Thoracic aorta (tissue), 2 donors: Measurements from ENCODE around the gene TESMIN. TPM values are rescaled to one million over a fixed set of nuclear protein-coding genes. Genes with fewer than 3 reads are reported as not detected.
A peak's percentile ranks its signal among the peaks of the same experiment; 100 is the strongest.

Experiments
- ATAC-seq: fragments of 150-250 bp; one replicate; pipeline ENCODE4 v1.8.0; 2017; ENCODE audit warnings: low read depth; ENCODE audit not compliant: insufficient number of reproducible peaks, low FRiP score
- DNase-seq: peaks from one replicate; pipeline ENCODE4 v3.0.0-alpha.2; 2020; ENCODE audit warnings: low spot score
- H3K27ac ChIP-seq, 2 donors: fragments of 200-600 bp; sonication (generic); 1 replicate in 1 of 2; 2 replicates in 1 of 2; pipeline ENCODE4 v1.5.1; 2016; ENCODE audit warnings: mild to moderate bottlenecking in 2 of 2, moderate library complexity in 2 of 2
- H3K27me3 ChIP-seq: fragments of 200-600 bp; sonication (generic); replicated peaks from 2 replicates; pipeline ENCODE4 v1.6.0; 2016; ENCODE audit warnings: mild to moderate bottlenecking; ENCODE audit not compliant: insufficient read depth
- H3K36me3 ChIP-seq: fragments of 200-600 bp; sonication (generic); one replicate; pipeline ENCODE4 v1.5.1; 2016
- H3K4me1 ChIP-seq, 2 donors: fragments of 200-600 bp; sonication (generic); 1 replicate in 1 of 2; 2 replicates in 1 of 2; pipeline versions ENCODE4 v1.5.1 to v1.6.0; 2016; ENCODE audit warnings: low read depth in 2 of 2, mild to moderate bottlenecking in 1 of 2; ENCODE audit not compliant: control insufficient read depth in 1 of 2
- H3K4me3 ChIP-seq: fragments of 200-600 bp; sonication (generic); 2 replicates; pipeline ENCODE4 v1.5.1; 2016; ENCODE audit warnings: mild to moderate bottlenecking
- H3K9me3 ChIP-seq: fragments of 200-600 bp; sonication (generic); 2 replicates; pipeline ENCODE4 v1.5.1; 2016
- CTCF ChIP-seq: fragments of 200-600 bp; sonication (generic); IDR thresholded peaks from one replicate; pipeline ENCODE4 v1.5.1; 2019; ENCODE audit warnings: antibody characterized with exemption
- total RNA-seq, 2 donors: library from RNA; depleted of rRNA; stranded (reverse); fragments of >200 nt; gene quantifications; one replicate each; pipeline versions ENCODE4 v1.1.0 to v1.2.3, GENCODE V29; 2016

TESMIN gene
- total RNA-seq, 2 donors from 2014 or later: 2.8 TPM; not detected in 1

GRCh38 chr11:68684385-68685356 lies 66.6 kb downstream of the TESMIN start, which contains the start of gene GAL:
Gene GAL (plus strand): TSS chr11:68684544. CDS start chr11:68684924, 380 bp downstream.
- peaks cover 17% of the 10 kb centered on the region for H3K27me3 ChIP-seq
- ATAC-seq (no peak), DNase-seq (no peak)
- peaks cover 6 to 15% of the 10 kb centered on the region in 2 donors for H3K4me1 ChIP-seq
- peak within 1 kb of the TSS; percentile 63 for H3K4me3 ChIP-seq
- H3K36me3 ChIP-seq: no peaks in the 10 kb centered on the region
- no peak within 1 kb of the TSS for H3K27ac ChIP-seq
- TF ChIP-seq CTCF: no peak
- H3K9me3 ChIP-seq: no peaks in the 10 kb centered on the region

GRCh38 chr11:68683536-68684384 lies 67.6 kb downstream of the TESMIN start:
- no peak for ATAC-seq
- peaks cover 6 to 15% of the 10 kb centered on the region in 2 donors for H3K4me1 ChIP-seq
- DNase-seq: no peak
- peaks cover 17% of the 10 kb centered on the region for H3K27me3 ChIP-seq
- no peak overlapping the region for H3K27ac ChIP-seq
- H3K36me3 ChIP-seq: no peaks in the 10 kb centered on the region
- no peaks in the 10 kb centered on the region for H3K9me3 ChIP-seq
- peak overlapping the region; percentile 63 for H3K4me3 ChIP-seq
- no peak for TF ChIP-seq CTCF

GRCh38 chr11:68683121-68683520 lies 68.2 kb downstream of the TESMIN start:
- no peaks in the 10 kb centered on the region for H3K36me3 ChIP-seq
- H3K27me3 ChIP-seq: peaks cover 17% of the 10 kb centered on the region
- TF ChIP-seq CTCF: no peak
- H3K27ac ChIP-seq: no peak overlapping the region
- peaks cover 6 to 15% of the 10 kb centered on the region in 2 donors for H3K4me1 ChIP-seq
- DNase-seq (no peak), ATAC-seq (no peak)
- H3K4me3 ChIP-seq: no peak overlapping the region
- H3K9me3 ChIP-seq: no peaks in the 10 kb centered on the region

GRCh38 chr11:68682531-68682961 lies 68.8 kb downstream of the TESMIN start:
- ATAC-seq (no peak), DNase-seq (no peak)
- Histone ChIP-seq H3K4me1 (peaks cover 6 to 19% of the 10 kb centered on the region in 2 donors), H3K36me3 (no peaks in the 10 kb centered on the region), H3K9me3 (no peaks in the 10 kb centered on the region), H3K27ac (no peak overlapping the region), H3K4me3 (no peak overlapping the region), H3K27me3 (peaks cover 17% of the 10 kb centered on the region)
- no peak for TF ChIP-seq CTCF
